T-helper 2 cell (primary cell): Measurements from ENCODE around the gene MXD4.

Experiments used
- DNase-seq, 5 experiments: peaks; one replicate each; pipeline versions ENCODE4 v3.0.0 to v3.0.0-alpha.2; 2012 to 2022

MXD4 gene

GRCh38 chr4:2274320-2275043, 12.6 kb upstream of the MXD4 start:
- no peak for DNase-seq

DNA sequence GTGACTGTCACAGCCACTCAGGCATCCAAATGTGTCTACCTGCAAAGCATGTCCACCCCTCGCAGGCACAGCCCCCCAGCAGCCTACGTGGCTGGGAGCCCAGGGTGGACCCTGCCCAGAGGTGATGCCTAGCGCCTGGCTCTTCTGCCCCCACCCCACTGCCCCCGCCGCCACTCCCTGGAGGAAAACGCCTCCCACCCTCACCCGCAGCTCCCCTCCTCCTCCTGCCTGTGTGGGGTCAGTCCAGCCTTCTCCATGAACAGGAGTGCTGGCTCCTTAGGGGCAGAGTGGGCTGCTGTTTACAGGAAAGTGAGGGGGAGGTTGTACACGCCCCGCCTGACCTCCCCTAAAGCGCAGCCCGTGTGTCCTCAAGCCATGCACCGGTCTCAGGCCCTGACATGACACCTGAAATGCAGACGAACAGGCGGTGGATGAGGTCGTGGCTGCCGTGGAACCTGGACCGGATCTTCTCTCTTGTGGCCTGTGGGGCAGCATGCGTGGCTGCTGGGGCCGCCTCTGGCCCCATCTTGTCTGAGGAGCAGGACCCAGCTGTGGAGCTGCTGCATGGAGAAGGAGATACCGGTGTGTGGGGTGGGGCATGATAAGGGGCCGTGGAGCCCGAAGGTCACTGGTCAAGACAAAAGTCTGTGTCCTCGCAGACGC, 11.9 kb upstream of the MXD4 start:
- no peak for DNase-seq

GRCh38 chr4:2273221-2273620, 11.3 kb upstream of the MXD4 start:
- DNase-seq, result no peak

GRCh38 chr4:2272828-2273120, 10.9 kb upstream of the MXD4 start:
- DNase-seq, result no peak

GRCh38 chr4:2272026-2272827, 10.3 kb upstream of the MXD4 start:
- no peak for DNase-seq

GRCh38 chr4:2271279-2272025, 9.5 kb upstream of the MXD4 start:
- no peak for DNase-seq

- no peak for DNase-seq
These were observed 8.6 kb upstream of the MXD4 start for GRCh38 chr4:2270341-2271165.

DNA sequence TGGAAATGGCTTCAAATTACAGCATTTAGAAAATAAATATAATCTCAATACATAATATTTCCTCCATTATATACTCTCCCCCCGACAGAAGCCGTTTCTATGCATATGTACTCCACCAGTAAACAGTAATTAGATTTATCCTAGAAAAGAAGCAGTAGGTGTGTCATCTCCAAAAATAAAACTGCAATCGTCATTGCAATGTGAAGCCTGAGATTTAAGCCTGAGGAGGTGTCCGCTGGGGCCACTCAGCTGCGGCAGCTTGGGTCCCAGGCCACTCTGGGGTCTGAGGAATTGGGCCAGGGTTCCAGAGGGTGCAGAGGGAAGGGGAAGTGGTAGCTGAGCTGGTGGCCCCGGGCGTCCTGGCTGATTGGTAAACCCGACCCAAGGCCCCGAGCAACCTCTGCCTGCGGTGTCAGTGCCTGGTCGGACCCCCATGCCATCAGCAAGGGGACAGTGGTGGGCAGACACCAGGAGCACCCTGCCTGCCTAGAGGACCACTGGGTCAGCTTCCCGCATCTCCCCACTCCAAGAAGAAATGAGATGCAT, 7.8 kb upstream of the MXD4 start:
- no peak for DNase-seq

GRCh38 chr4:2269206-2269531, 7.3 kb upstream of the MXD4 start:
- DNase-seq, result no peak

- no peak for DNase-seq
These were observed 6.7 kb upstream of the MXD4 start for GRCh38 chr4:2268357-2269205.

DNA sequence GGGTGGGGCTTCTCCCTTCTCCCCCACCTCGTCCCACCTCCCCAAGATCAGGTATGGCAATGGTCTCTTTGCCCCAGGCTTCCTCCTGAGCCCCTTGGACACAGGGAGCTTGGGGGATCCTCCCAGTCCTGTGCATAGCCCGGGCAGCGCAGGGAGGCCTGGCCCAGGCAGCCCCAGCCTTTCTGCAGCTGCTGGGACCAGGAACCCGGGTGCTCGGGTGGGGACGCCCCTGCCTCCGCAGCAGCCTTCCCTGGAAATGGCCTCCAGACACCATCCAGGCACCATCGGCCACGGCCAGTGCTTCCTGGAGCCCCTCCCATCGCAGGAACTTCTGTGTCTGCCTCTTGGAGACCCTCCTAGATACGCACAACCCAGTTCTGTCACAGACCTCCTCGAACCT, 5.9 kb upstream of the MXD4 start:
- DNase-seq, result no peak

- no peak for DNase-seq
These were observed 5.5 kb upstream of the MXD4 start for GRCh38 chr4:2267320-2267811.

- DNase-seq, result no peak
These were observed 4.9 kb upstream of the MXD4 start for GRCh38 chr4:2266821-2267220.

DNA sequence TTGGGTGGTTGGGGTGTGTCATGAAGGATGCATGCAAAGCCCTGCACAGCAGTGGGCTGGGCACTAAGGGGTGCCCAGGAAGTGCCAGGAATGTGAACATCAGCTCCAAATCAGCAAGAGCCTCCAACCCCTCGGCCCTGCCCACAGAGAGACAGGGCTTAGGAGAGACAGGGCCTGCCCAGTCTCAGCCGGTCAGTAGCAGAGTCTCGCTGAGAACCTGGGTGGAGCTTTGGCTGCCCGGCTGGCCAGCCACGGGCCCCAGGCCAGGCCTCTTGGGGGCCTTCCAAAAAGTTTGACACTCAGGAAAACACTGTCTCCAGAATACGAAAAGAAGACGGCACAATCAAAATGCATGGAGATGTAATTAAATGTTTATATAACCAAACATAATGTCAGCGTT, 4.3 kb upstream of the MXD4 start:
- DNase-seq, result no peak

GRCh38 chr4:2265113-2266110, 3.5 kb upstream of the MXD4 start:
- DNase-seq, result no peak

DNA sequence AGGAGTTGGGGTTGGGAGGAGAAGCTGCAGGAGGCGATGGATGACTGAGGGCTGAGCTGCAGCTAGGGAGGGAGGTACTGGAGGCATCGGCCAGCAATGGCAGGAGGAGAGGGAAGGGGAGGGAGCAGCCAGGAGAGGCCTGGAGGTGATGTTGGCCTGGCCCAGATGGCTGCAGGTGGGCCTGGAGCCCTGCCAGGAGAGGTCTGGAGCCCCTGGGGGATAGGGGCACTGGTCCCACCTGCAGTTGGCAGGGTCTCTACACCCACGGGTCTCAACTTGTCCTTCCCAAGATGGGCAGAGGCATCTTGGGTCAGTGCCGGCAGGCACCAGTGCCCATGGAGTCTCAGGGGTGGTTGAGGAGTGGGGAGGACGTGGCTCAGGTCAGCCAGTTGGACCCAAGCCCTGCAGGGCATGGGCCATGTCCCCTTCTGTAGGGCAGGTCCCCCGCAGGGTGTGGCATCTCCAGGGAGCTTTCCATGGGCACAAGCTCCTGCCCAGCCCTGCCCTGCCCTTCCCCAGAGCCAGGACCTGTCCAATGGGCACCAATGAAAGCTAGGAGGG, 2.7 kb upstream of the MXD4 start:
- no peak for DNase-seq

- no peak for DNase-seq
These were observed 2.0 kb upstream of the MXD4 start for GRCh38 chr4:2263926-2264321.

DNA sequence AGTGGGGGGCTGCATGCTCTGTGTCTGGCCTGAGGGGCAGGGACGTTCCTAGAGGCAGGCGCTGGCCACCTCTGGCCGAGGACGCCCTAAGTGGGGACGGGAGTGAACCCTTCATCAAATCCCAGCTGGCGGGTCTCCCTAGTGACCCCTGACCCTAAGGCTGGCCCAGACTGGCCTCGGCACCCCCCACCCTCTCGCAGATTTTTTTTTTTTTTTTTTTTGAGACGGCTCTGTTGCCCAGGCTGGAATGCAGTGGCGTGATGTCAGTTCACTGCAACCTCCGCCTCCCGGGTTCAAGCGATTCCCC, 988 bp upstream of the MXD4 start:
- DNase-seq, result no peak

GRCh38 chr4:2262145-2262943, 435 bp upstream of the MXD4 start:
- DNase-seq, result peak; percentile 93 to 100 (median 97)
